ENCODE data around the gene PGPEP1.

PGPEP1 gene

GRCh38 chr19:18417250-18418028, 77.0 kb downstream of the PGPEP1 start:
- DNase-seq (ENCODE audit: low read depth in 2 of 3, low spot score in 1 of 3) = no peak

- no peak for DNase-seq (ENCODE audit: low read depth in 2 of 3, low spot score in 1 of 3)
These were observed 77.7 kb downstream of the PGPEP1 start for GRCh38 chr19:18418029-18418482.

GRCh38 chr19:18418483-18419194, 78.2 kb downstream of the PGPEP1 start:
- DNase-seq (ENCODE audit: low read depth in 2 of 3, low spot score in 1 of 3) = no peak

- peak in 1 of 3 donors; percentile 66 for DNase-seq (ENCODE audit: low read depth in 2 of 3, low spot score in 1 of 3)
These were observed 78.8 kb downstream of the PGPEP1 start, which contains the start of gene SSBP4 for GRCh38 chr19:18419195-18419698. Gene SSBP4 (plus strand): TSS chr19:18419398. CDS start chr19:18419649, 251 bp downstream.

Measured in stimulated activated CD4-positive, alpha-beta T cell treated with anti-CD3 and anti-CD28 coated beads, Interleukin-12 subunit alpha, Interleukin-12 subunit beta, amount 100 ng/mL, for 48 hours (primary cell).